NCI-H2196 treated with DMSO at 0.1 percent for 48 hours (cell line): ENCODE data around the gene PCDHGA5.
"Not testable (repeated sequence)": the region's sequence is repeated elsewhere in the genome, so short reads cannot be mapped to it uniquely, and the experiment has no call there.

ENCODE experiments used
- DNase-seq: peaks from one replicate; lab custom pipeline; 2025; ENCODE audit not compliant: unreplicated experiment; lab: John Stamatoyannopoulos, UW

The PCDHGA5 gene

GRCh38 chr5:141412854-141413539, 49.0 kb downstream of the PCDHGA5 start, which contains the start of gene PCDHGA10:
PCDHGA10 (plus strand) TSS chr5:141412987; CDS start chr5:141413176, 189 bp downstream.
- no peak for DNase-seq

DNA sequence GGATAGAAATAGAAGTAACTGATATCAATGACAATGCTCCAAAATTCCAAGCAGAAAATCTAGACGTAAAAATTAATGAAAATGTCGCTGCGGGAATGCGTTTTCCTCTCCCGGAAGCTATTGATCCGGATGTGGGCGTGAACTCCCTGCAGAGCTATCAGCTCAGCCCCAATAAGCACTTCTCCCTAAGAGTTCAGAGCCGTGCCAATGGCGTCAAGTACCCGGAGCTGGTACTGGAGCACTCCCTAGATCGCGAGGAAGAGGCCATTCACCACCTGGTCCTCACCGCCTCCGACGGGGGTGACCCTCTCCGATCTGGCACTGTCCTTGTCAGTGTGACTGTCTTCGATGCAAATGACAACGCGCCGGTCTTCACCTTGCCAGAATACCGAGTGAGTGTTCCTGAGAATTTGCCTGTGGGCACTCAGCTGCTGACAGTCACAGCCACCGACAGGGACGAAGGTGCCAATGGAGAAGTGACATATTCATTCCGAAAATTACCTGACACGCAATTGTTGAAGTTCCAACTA, 49.6 kb downstream of the PCDHGA5 start:
- DNase-seq, result no peak

DNA sequence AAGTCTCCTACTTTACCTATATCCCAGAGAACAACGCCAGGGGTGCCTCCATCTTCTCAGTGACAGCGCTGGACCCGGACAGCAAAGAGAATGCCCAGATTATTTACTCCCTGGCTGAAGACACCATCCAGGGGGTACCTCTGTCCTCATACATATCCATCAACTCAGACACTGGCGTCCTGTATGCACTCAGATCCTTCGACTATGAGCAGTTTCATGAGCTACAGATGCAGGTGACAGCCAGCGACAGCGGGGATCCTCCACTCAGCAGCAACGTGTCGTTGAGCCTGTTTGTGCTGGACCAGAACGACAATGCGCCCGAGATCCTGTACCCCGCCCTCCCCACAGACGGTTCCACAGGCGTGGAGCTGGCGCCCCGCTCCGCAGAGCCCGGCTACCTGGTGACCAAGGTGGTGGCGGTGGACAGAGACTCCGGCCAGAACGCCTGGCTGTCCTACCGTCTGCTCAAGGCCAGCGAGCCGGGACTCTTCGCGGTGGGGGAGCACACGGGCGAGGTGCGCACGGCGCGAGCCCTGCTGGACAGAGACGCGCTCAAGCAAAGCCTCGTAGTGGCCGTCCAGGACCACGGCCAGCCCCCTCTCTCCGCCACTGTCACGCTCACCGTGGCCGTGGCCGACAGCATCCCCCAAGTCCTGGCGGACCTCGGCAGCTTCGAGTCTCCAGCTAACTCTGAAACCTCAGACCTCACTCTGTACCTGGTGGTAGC, 50.7 kb downstream of the PCDHGA5 start:
- not testable (repeated sequence) for DNase-seq

DNA sequence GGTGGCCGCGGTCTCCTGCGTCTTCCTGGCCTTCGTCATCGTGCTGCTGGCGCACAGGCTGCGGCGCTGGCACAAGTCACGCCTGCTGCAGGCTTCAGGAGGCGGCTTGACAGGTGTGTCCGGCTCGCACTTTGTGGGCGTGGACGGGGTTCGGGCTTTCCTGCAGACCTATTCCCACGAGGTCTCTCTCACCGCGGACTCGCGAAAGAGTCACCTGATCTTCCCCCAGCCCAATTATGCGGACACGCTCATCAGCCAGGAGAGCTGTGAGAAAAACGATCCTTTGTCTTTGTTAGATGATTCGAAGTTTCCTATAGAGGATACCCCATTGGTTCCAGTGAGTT, 51.3 kb downstream of the PCDHGA5 start:
- not testable (repeated sequence) for DNase-seq
